HEK293 (cell line): ENCODE data around the gene S100G.

Experiments used
- CTCF ChIA-PET: fragments of 350-600 bp; formaldehyde crosslinking; extraction: SDS; loops from one replicate; lab custom pipeline; 2021; ENCODE audit warnings: antibody characterized with exemption; lab: Yijun Ruan, JAX
- POLR2A ChIA-PET: fragments of 300-600 bp; formaldehyde crosslinking; extraction: SDS; loops from one replicate; lab custom pipeline; 2020; ENCODE audit warnings: antibody characterized with exemption, inconsistent platforms; lab: Yijun Ruan, JAX
- H3K27ac ChIP-seq: fragments of 200-500 bp; sonication (Bioruptor generic); 2 replicates; pipeline ENCODE4 v1.5.1; 2014; ENCODE audit warnings: low read depth, low read length, control low read depth, inconsistent platforms; ENCODE audit errors: extremely low read depth
- H3K36me3 ChIP-seq, 2 experiments: fragments of 200-500 bp in 1 of 2; sonication (Bioruptor generic) in 1 of 2; 1 replicate in 1 of 2; 2 replicates in 1 of 2; pipeline ENCODE4 v1.5.1; 2014 to 2017; ENCODE audit warnings: inconsistent platforms in 2 of 2, low read length in 2 of 2; ENCODE audit not compliant: control insufficient read depth in 2 of 2, insufficient read depth in 1 of 2
- H3K4me1 ChIP-seq: fragments of 200-500 bp; sonication (Bioruptor generic); 2 replicates; pipeline ENCODE4 v1.5.1; 2014; ENCODE audit warnings: mild to moderate bottlenecking, low read length, inconsistent platforms; ENCODE audit not compliant: control insufficient read depth, insufficient read depth
- H3K4me3 ChIP-seq: 2 replicates; pipeline ENCODE4 v1.5.1; 2011; ENCODE audit warnings: low read depth, mild to moderate bottlenecking, control low read depth, low read length, moderate library complexity
- H3K9me3 ChIP-seq: fragments of 200-500 bp; sonication (Bioruptor generic); 2 replicates; pipeline ENCODE4 v1.5.1; 2014; ENCODE audit warnings: low read depth, low read length, inconsistent platforms; ENCODE audit not compliant: control insufficient read depth, insufficient read depth
- BCL11B ChIP-seq: fragments of 450-650 bp; formaldehyde crosslinking; IDR thresholded peaks from 2 replicates; pipeline ENCODE4 v1.5.1; 2016; ENCODE audit warnings: low read depth, missing biosample characterization, missing genetic modification characterization
- FEZF1 ChIP-seq: fragments of 450-650 bp; formaldehyde crosslinking; IDR thresholded peaks from 2 replicates; pipeline ENCODE4 v1.5.1; 2016; ENCODE audit warnings: missing biosample characterization, missing genetic modification characterization
- GLIS2 ChIP-seq: fragments of 450-650 bp; formaldehyde crosslinking; IDR thresholded peaks from 2 replicates; pipeline ENCODE4 v1.5.1; 2016; ENCODE audit warnings: missing biosample characterization, missing genetic modification characterization
- IKZF3 ChIP-seq: fragments of 450-650 bp; IDR thresholded peaks from 2 replicates; pipeline ENCODE4 v1.5.0; 2018; ENCODE audit warnings: missing biosample characterization, mild to moderate bottlenecking, missing genetic modification characterization, moderate library complexity
- KLF1 ChIP-seq: fragments of 450-650 bp; formaldehyde crosslinking; IDR thresholded peaks from 2 replicates; pipeline ENCODE4 v1.5.1; 2016; ENCODE audit warnings: missing biosample characterization, missing genetic modification characterization
- KLF7 ChIP-seq: fragments of 450-650 bp; formaldehyde crosslinking; IDR thresholded peaks from 2 replicates; pipeline ENCODE4 v1.5.1; 2016; ENCODE audit warnings: missing biosample characterization, missing genetic modification characterization, borderline replicate concordance
- OSR2 ChIP-seq: fragments of 450-650 bp; formaldehyde crosslinking; IDR thresholded peaks from 2 replicates; pipeline ENCODE4 v1.5.1; 2016; ENCODE audit warnings: missing biosample characterization, missing genetic modification characterization
- REST ChIP-seq: fragments of 450-650 bp; formaldehyde crosslinking; IDR thresholded peaks from 2 replicates; pipeline ENCODE4 v1.5.1; 2016; ENCODE audit warnings: missing biosample characterization, missing genetic modification characterization
- SETDB1 ChIP-seq: IDR thresholded peaks from one replicate; pipeline ENCODE4 v1.6.1; 2017; ENCODE audit warnings: mild to moderate bottlenecking, low read length, moderate library complexity, mixed read lengths; ENCODE audit not compliant: insufficient read length
- SP2 ChIP-seq: fragments of 450-650 bp; formaldehyde crosslinking; IDR thresholded peaks from 2 replicates; pipeline ENCODE4 v1.5.1; 2016; ENCODE audit warnings: missing biosample characterization, missing genetic modification characterization
- ZBTB20 ChIP-seq: fragments of 450-650 bp; formaldehyde crosslinking; IDR thresholded peaks from 2 replicates; pipeline ENCODE4 v1.5.1; 2016; ENCODE audit warnings: missing biosample characterization, missing genetic modification characterization
- ZBTB7A ChIP-seq: fragments of 450-650 bp; formaldehyde crosslinking; IDR thresholded peaks from 2 replicates; pipeline ENCODE4 v1.5.1; 2016; ENCODE audit warnings: low read depth, missing biosample characterization, missing genetic modification characterization
- ZFP41 ChIP-seq: fragments of 450-650 bp; formaldehyde crosslinking; IDR thresholded peaks from 2 replicates; pipeline ENCODE4 v1.5.1; 2016; ENCODE audit warnings: missing biosample characterization, missing genetic modification characterization, borderline replicate concordance
- ZNF132 ChIP-seq: fragments of 450-650 bp; formaldehyde crosslinking; IDR thresholded peaks from 2 replicates; pipeline ENCODE4 v1.5.1; 2017; ENCODE audit warnings: missing biosample characterization, missing genetic modification characterization, borderline replicate concordance
- ZNF140 ChIP-seq: fragments of 450-650 bp; formaldehyde crosslinking; IDR thresholded peaks from 2 replicates; pipeline ENCODE4 v1.5.1; 2016; ENCODE audit warnings: missing biosample characterization, missing genetic modification characterization
- ZNF16 ChIP-seq: fragments of 450-650 bp; formaldehyde crosslinking; IDR thresholded peaks from 2 replicates; pipeline ENCODE4 v1.5.1; 2016; ENCODE audit warnings: low read depth, missing biosample characterization, missing genetic modification characterization
- ZNF174 ChIP-seq: fragments of 450-650 bp; formaldehyde crosslinking; IDR thresholded peaks from 2 replicates; pipeline ENCODE4 v1.5.0; 2017; ENCODE audit warnings: missing biosample characterization, mild to moderate bottlenecking, missing genetic modification characterization
- ZNF211 ChIP-seq: fragments of 450-650 bp; formaldehyde crosslinking; IDR thresholded peaks from 2 replicates; pipeline ENCODE4 v1.5.1; 2016; ENCODE audit warnings: low read depth, missing biosample characterization, missing genetic modification characterization
- ZNF292 ChIP-seq: fragments of 450-650 bp; formaldehyde crosslinking; IDR thresholded peaks from 2 replicates; pipeline ENCODE4 v1.5.1; 2016; ENCODE audit warnings: low read depth, missing biosample characterization, missing genetic modification characterization, borderline replicate concordance
- ZNF324 ChIP-seq: fragments of 450-650 bp; formaldehyde crosslinking; IDR thresholded peaks from 2 replicates; pipeline ENCODE4 v1.5.1; 2016; ENCODE audit warnings: missing biosample characterization, missing genetic modification characterization
- ZNF335 ChIP-seq: fragments of 450-650 bp; formaldehyde crosslinking; conservative IDR thresholded peaks from 2 replicates; pipeline ENCODE4 v1.5.1; 2016; ENCODE audit warnings: missing biosample characterization, missing genetic modification characterization
- ZNF416 ChIP-seq: fragments of 450-650 bp; formaldehyde crosslinking; IDR thresholded peaks from 2 replicates; pipeline ENCODE4 v1.5.1; 2016; ENCODE audit warnings: missing biosample characterization, missing genetic modification characterization
- ZNF423 ChIP-seq: fragments of 450-650 bp; formaldehyde crosslinking; IDR thresholded peaks from 2 replicates; pipeline ENCODE4 v1.5.1; 2016; ENCODE audit warnings: missing biosample characterization, missing genetic modification characterization
- ZNF513 ChIP-seq: fragments of 450-650 bp; IDR thresholded peaks from 2 replicates; pipeline ENCODE4 v1.5.1; 2018; ENCODE audit warnings: missing biosample characterization, missing genetic modification characterization
- ZNF549 ChIP-seq: fragments of 450-650 bp; IDR thresholded peaks from 2 replicates; pipeline ENCODE4 v1.5.1; 2018; ENCODE audit warnings: missing biosample characterization, missing genetic modification characterization, mild to moderate bottlenecking, inconsistent platforms, moderate library complexity
- ZNF677 ChIP-seq: fragments of 450-650 bp; IDR thresholded peaks from 2 replicates; pipeline ENCODE4 v1.5.0; 2018; ENCODE audit warnings: missing biosample characterization, mild to moderate bottlenecking, missing genetic modification characterization, moderate library complexity
- ZNF704 ChIP-seq: fragments of 450-650 bp; formaldehyde crosslinking; IDR thresholded peaks from 2 replicates; pipeline ENCODE4 v1.5.1; 2016; ENCODE audit warnings: missing biosample characterization, missing genetic modification characterization
- ZNF76 ChIP-seq: fragments of 450-650 bp; formaldehyde crosslinking; IDR thresholded peaks from 2 replicates; pipeline ENCODE4; 2016; ENCODE audit warnings: low read depth, missing biosample characterization, missing genetic modification characterization, borderline replicate concordance
- ZNF768 ChIP-seq: fragments of 450-650 bp; formaldehyde crosslinking; IDR thresholded peaks from 2 replicates; pipeline ENCODE4 v1.5.1; 2018; ENCODE audit warnings: missing biosample characterization, mild to moderate bottlenecking, missing genetic modification characterization
- ZSCAN30 ChIP-seq: fragments of 450-650 bp; IDR thresholded peaks from 2 replicates; pipeline ENCODE4 v1.5.1; 2018; ENCODE audit warnings: missing biosample characterization, mild to moderate bottlenecking, missing genetic modification characterization, moderate library complexity
- ZSCAN5A ChIP-seq: fragments of 450-650 bp; formaldehyde crosslinking; IDR thresholded peaks from 2 replicates; pipeline ENCODE4 v1.5.1; 2016; ENCODE audit warnings: missing biosample characterization, missing genetic modification characterization

The S100G gene

GRCh38 chrX:16606142-16606720, 43.7 kb upstream of the S100G start:
- ChIA-PET POLR2A (no interaction called here), CTCF (no interaction called here)
- Histone ChIP-seq H3K4me3 (no peak overlapping the region), H3K27ac (no peak overlapping the region), H3K4me1 (no peaks in the 10 kb centered on the region), H3K36me3 (peaks cover 0 to 15% of the 10 kb centered on the region in 2 experiments; a peak in 2 of 3 replicates), H3K9me3 (no peaks in the 10 kb centered on the region)
- TF ChIP-seq GLIS2 (tag by site-specific recombination) (no peak), ZNF174 (tag by site-specific recombination) (no peak), ZBTB20 (no peak), ZNF423 (no peak), REST (no peak), IKZF3 (tag by site-specific recombination) (no peak), ZNF292 (tag by site-specific recombination) (no peak), ZSCAN30 (no peak), ZNF513 (no peak), ZNF677 (tag by site-specific recombination) (no peak), ZNF76 (tag by site-specific recombination) (no peak), ZNF132 (tag by site-specific recombination) (no peak), SETDB1 (no peak), ZNF324 (tag by site-specific recombination) (no peak), ZNF768 (tag by site-specific recombination) (no peak), OSR2 (no peak), ZNF211 (tag by site-specific recombination) (no peak), BCL11B (tag by site-specific recombination) (no peak)

- ChIA-PET POLR2A (no interaction called here), CTCF (interaction anchor here (0.7 kb wide), 1 partner anchor 39 kb away, joined by 3 read pairs; no protein-coding TSS in a partner anchor)
- Histone ChIP-seq H3K4me1 (no peaks in the 10 kb centered on the region), H3K36me3 (peaks cover 0 to 26% of the 10 kb centered on the region in 2 experiments), H3K9me3 (no peaks in the 10 kb centered on the region), H3K27ac (no peak overlapping the region), H3K4me3 (no peak overlapping the region)
- TF ChIP-seq ZNF549 (no peak), KLF7 (tag by site-specific recombination) (no peak), ZNF768 (tag by site-specific recombination) (no peak), ZBTB7A (tag by site-specific recombination) (no peak), KLF1 (tag by site-specific recombination) (no peak), ZNF416 (no peak), ZFP41 (no peak), ZNF335 (tag by site-specific recombination) (no peak), ZSCAN5A (tag by site-specific recombination) (no peak), FEZF1 (tag by site-specific recombination) (no peak), ZNF704 (tag by site-specific recombination) (no peak), ZNF140 (tag by site-specific recombination) (no peak), ZNF16 (tag by site-specific recombination) (no peak), SP2 (tag by site-specific recombination) (no peak)
- TF ChIP-seq, all 188 proteins: peak for 0
Measured at GRCh38 chrX:16610121-16610621, 39.8 kb upstream of the S100G start.
